KMS-11 (cell line): Measurements from ENCODE around the gene STAC3.

Experiments used
- H2AFZ ChIP-seq: fragments of 200-600 bp; sonication (generic); 2 replicates; pipeline ENCODE4 v1.6.1; 2016; ENCODE audit warnings: antibody characterized with exemption, mixed run types, low read depth
- H3K27ac ChIP-seq: fragments of 200-600 bp; sonication (generic); 2 replicates; pipeline ENCODE4 v1.6.1; 2016; ENCODE audit warnings: mild to moderate bottlenecking, mixed run types
- H3K27me3 ChIP-seq: fragments of 200-600 bp; sonication (generic); 2 replicates; pipeline ENCODE4 v1.6.1; 2017; ENCODE audit warnings: mild to moderate bottlenecking, low read depth, mixed run types, moderate library complexity; ENCODE audit not compliant: insufficient read depth
- H3K36me3 ChIP-seq: fragments of 200-600 bp; sonication (generic); 2 replicates; pipeline ENCODE4 v1.6.1; 2017; ENCODE audit warnings: mild to moderate bottlenecking, mixed run types; ENCODE audit not compliant: insufficient read depth
- H3K4me1 ChIP-seq: fragments of 200-600 bp; sonication (generic); 2 replicates; pipeline ENCODE4 v1.6.1; 2016; ENCODE audit warnings: mild to moderate bottlenecking, low read depth, mixed run types; ENCODE audit not compliant: poor library complexity, severe bottlenecking
- H3K4me2 ChIP-seq: fragments of 200-600 bp; sonication (generic); 2 replicates; pipeline ENCODE4 v1.7.0; 2016; ENCODE audit warnings: mild to moderate bottlenecking, mixed run types
- H3K4me3 ChIP-seq: fragments of 200-600 bp; sonication (generic); IDR thresholded peaks from 2 replicates; pipeline ENCODE4 v1.6.1; 2017; ENCODE audit warnings: low read depth, low read length, mixed read lengths; ENCODE audit not compliant: insufficient read depth
- H3K79me2 ChIP-seq: fragments of 200-600 bp; sonication (generic); 2 replicates; pipeline ENCODE4 v1.6.1; 2016; ENCODE audit warnings: low read depth, mixed run types; ENCODE audit not compliant: insufficient read depth
- H3K9ac ChIP-seq: fragments of 200-600 bp; sonication (generic); 2 replicates; pipeline ENCODE4 v1.6.1; 2016; ENCODE audit warnings: mild to moderate bottlenecking, mixed run types
- H4K20me1 ChIP-seq: fragments of 200-600 bp; sonication (generic); 2 replicates; pipeline ENCODE4 v1.6.1; 2016; ENCODE audit warnings: mild to moderate bottlenecking, mixed run types; ENCODE audit not compliant: insufficient read depth
- TF ChIP-seq, protein P1 (sequence below): fragments of 200-600 bp; sonication (generic); conservative IDR thresholded peaks from 2 replicates; pipeline ENCODE4 v1.6.1; 2017; ENCODE audit warnings: low read depth, mild to moderate bottlenecking, antibody characterized with exemption, low read length, moderate library complexity, mixed read lengths

Gene STAC3

DNA sequence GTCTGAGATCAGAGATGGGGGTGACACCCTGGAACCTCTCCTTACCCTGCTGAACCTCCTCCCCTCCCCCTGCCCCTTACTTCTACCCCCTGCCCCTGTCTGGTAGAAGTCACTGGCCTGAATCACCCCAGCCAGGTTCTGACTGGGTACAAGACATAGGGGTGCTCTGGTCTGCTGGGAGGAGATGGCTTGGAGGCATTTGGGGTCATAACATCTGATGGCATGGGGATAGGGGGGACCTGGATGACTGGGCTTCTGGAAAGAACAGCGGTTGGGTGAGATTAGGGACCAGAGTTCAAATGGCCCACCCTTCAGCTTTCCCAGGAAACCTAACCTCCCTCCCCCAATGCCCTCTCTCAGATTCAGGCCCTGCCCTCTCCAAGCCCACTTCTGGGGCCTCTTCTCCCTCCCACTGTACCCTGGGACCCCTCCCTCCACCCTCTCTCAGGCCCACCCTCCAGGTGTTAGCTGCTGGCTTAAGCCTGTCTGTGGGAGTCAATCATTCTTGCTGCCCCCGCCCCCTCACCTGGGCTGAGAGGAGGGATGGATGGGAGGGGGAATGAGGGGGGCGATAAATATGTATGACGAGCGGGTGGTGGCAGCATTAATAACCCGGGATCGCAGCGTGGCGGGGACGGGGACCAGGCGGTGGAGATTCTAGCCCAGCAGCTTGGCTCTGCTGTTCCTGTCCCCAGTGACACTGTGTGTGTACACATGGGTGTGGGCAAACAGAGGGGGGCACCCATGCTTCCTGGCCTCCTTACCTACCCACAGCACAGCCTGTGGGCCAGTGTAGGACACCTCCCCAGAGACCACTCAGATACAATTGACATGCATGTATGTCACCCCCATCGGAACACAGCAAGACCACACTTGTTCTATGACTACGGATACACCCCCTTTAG lies 28.4 kb downstream of the STAC3 start:
- Histone ChIP-seq H3K36me3 (no peaks in the 10 kb centered on the region), H3K27ac (no peak overlapping the region), H3K4me1 (peaks cover 2% of the 10 kb centered on the region), H3K79me2 (no peaks in the 10 kb centered on the region), H3K27me3 (peaks cover 57% of the 10 kb centered on the region), H2AFZ (no peak overlapping the region), H3K9ac (no peak overlapping the region), H3K4me3 (no peak overlapping the region), H3K4me2 (no peak overlapping the region), H4K20me1 (no peaks in the 10 kb centered on the region)
- TF ChIP-seq, protein P1, sequence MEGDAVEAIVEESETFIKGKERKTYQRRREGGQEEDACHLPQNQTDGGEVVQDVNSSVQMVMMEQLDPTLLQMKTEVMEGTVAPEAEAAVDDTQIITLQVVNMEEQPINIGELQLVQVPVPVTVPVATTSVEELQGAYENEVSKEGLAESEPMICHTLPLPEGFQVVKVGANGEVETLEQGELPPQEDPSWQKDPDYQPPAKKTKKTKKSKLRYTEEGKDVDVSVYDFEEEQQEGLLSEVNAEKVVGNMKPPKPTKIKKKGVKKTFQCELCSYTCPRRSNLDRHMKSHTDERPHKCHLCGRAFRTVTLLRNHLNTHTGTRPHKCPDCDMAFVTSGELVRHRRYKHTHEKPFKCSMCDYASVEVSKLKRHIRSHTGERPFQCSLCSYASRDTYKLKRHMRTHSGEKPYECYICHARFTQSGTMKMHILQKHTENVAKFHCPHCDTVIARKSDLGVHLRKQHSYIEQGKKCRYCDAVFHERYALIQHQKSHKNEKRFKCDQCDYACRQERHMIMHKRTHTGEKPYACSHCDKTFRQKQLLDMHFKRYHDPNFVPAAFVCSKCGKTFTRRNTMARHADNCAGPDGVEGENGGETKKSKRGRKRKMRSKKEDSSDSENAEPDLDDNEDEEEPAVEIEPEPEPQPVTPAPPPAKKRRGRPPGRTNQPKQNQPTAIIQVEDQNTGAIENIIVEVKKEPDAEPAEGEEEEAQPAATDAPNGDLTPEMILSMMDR, result no peak

DNA sequence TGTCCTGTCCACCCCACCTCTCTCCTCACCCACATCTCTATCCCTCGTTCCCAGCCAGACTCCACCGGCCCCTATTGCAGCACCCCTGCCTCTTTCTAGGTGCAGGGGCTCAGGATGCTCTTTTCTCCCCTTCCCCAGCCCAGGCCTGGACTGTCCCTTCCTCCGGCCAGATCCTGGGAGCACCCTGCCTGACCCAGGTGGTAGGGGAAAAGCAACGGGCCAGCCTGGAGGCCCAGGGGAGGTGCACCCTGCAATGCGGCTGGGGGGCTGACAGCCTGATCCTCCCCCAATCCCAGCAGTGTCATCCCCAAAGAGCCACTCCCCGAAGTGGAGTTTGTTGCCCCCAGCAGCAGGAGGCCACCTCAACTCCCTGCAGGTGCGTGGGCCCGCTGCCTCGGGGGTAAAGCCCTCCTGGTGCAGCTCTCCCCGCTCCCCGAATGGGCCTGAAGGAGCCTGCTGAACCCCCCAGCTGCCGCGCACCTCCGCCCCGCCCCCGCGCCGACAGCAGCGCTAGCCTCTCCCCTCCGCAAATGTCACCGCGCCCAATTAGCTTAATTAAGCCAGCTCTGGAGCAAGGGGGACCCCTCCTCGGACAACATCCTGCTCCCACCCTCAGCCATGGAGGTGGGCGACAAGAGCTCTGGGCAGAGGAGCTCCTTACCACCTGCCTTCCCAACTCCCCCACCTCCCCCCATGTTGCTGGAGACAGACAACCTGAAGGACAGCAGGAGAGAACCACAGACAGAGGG lies 29.6 kb downstream of the STAC3 start:
- Histone ChIP-seq H3K27ac (no peak overlapping the region), H2AFZ (no peak overlapping the region), H3K4me1 (peaks cover 8% of the 10 kb centered on the region), H3K27me3 (peaks cover 67% of the 10 kb centered on the region), H3K36me3 (no peaks in the 10 kb centered on the region), H3K4me3 (no peak overlapping the region), H3K9ac (no peak overlapping the region), H4K20me1 (no peaks in the 10 kb centered on the region), H3K79me2 (no peaks in the 10 kb centered on the region), H3K4me2 (no peak overlapping the region)
- TF ChIP-seq, protein P1, result no peak

DNA sequence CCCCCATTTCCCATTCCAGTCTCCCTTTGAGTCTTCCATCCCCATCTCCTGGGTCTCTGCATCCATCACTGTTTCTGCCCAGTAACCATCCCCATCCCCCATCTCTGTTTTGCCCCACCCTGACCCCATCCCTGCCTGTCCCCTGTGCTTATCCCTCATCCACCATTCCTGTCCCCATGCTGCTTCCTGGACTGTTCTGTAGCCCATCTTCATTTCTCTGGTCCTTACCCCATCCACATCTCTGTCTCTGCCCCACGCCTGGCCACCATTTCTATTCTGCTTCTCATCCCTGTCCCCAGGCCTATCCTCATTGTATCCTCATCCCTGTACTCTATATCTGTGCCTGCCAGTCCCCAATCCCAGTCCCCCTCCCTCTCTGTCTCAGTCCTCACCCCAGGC lies 30.2 kb downstream of the STAC3 start:
- no peak overlapping the region for H3K4me2 ChIP-seq

GRCh38 chr12:57219993-57220754 lies 30.8 kb downstream of the STAC3 start:
- H3K9ac ChIP-seq, result no peak overlapping the region
- H3K79me2 ChIP-seq, result no peaks in the 10 kb centered on the region
- TF ChIP-seq, protein P1, result no peak
- no peak overlapping the region for H3K4me3 ChIP-seq
- H3K27ac ChIP-seq, result no peak overlapping the region
- peaks cover 17% of the 10 kb centered on the region for H3K4me1 ChIP-seq
- no peaks in the 10 kb centered on the region for H4K20me1 ChIP-seq
- H2AFZ ChIP-seq, result no peak overlapping the region
- no peak overlapping the region for H3K4me2 ChIP-seq
- peaks cover 78% of the 10 kb centered on the region for H3K27me3 ChIP-seq
- H3K36me3 ChIP-seq, result no peaks in the 10 kb centered on the region

More for the DNA sequence above, 30.2 kb downstream of the STAC3 start:
- H4K20me1 ChIP-seq, result no peaks in the 10 kb centered on the region
- TF ChIP-seq, protein P1, result no peak
- H3K27ac ChIP-seq, result no peak overlapping the region
- no peaks in the 10 kb centered on the region for H3K79me2 ChIP-seq
- H3K36me3 ChIP-seq, result no peaks in the 10 kb centered on the region
- H2AFZ ChIP-seq, result no peak overlapping the region
- no peak overlapping the region for H3K9ac ChIP-seq
- peaks cover 11% of the 10 kb centered on the region for H3K4me1 ChIP-seq
- H3K4me3 ChIP-seq, result no peak overlapping the region
- H3K27me3 ChIP-seq, result peaks cover 72% of the 10 kb centered on the region
